PFSK-1 (cell line): ENCODE measurements around the gene CDYL.
A peak's percentile ranks its signal among the peaks of the same experiment; 100 is the strongest.

Experiments
- FOXP2 ChIP-seq: optimal IDR thresholded peaks from 2 replicates; pipeline ENCODE3; 2011; ENCODE audit warnings: borderline replicate concordance, control low read depth, inconsistent platforms; ENCODE audit not compliant: insufficient read depth; ENCODE audit errors: extremely low read length, extremely low read depth
- POLR2AphosphoS5 ChIP-seq: IDR thresholded peaks from 2 replicates; pipeline ENCODE4 v1.6.1; 2012; ENCODE audit warnings: low read depth, mild to moderate bottlenecking, control low read depth, low read length, moderate library complexity
- REST ChIP-seq, 2 experiments: IDR thresholded peaks; 2 replicates each; pipeline versions ENCODE4 v1.6.1 to v1.8.0; 2011 to 2012; ENCODE audit warnings: low read depth in 2 of 2, low read length in 2 of 2, control low read depth in 1 of 2, inconsistent platforms in 1 of 2, mild to moderate bottlenecking in 1 of 2, moderate library complexity in 1 of 2; ENCODE audit not compliant: insufficient read depth in 1 of 2
- SIN3A ChIP-seq: IDR thresholded peaks from 2 replicates; pipeline ENCODE4 v1.6.1; 2012; ENCODE audit warnings: mild to moderate bottlenecking, low read length, moderate library complexity, borderline replicate concordance; ENCODE audit not compliant: insufficient read depth
- TAF1 ChIP-seq: IDR thresholded peaks from 2 replicates; pipeline ENCODE4 v1.6.1; 2012; ENCODE audit warnings: low read length, control low read depth, borderline replicate concordance; ENCODE audit not compliant: insufficient read depth

CDYL gene

GRCh38 chr6:4940416-4940815, 164.2 kb downstream of the CDYL start:
- no peak for TF ChIP-seq TAF1
- TF ChIP-seq FOXP2: no peak
- no peak for TF ChIP-seq POLR2AphosphoS5
- TF ChIP-seq SIN3A: no peak
- TF ChIP-seq REST (IDR thresholded peaks at IDR 0.05; ENCODE audit: insufficient read depth in 1 of 2, low read depth in 2 of 2, low read length in 2 of 2): no peak

- TF ChIP-seq TAF1 (no peak), SIN3A (0 out of 2 replicates have a peak, but pooled peaks have one; percentile 87), FOXP2 (no peak), REST (IDR thresholded peaks at IDR 0.05; ENCODE audit: insufficient read depth in 1 of 2, low read depth in 2 of 2, low read length in 2 of 2) (0 out of 4 replicates have a peak, but pooled peaks of 1 of the 2 experiments have one; percentile 39), POLR2AphosphoS5 (no peak)
Measured at GRCh38 chr6:4941782-4942672, 165.8 kb downstream of the CDYL start.

DNA sequence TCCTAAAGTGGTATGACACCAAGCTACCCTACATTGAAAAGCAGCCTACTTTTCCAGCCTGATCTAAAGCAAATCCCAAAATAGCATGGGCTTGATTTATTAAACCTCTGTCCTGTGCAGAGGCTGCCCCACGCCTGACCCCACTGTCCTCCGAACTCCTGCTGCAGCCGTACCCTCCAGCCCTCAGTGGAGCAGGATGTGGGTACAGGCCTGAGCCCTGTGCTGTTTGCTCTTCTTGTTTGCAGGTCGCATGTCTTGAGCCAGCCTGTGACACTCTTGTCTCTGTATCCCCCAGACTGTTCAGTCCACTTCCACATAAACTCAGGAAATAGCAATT, 166.4 kb downstream of the CDYL start:
- TF ChIP-seq SIN3A (no peak), TAF1 (no peak), FOXP2 (peak; percentile 22)

- TF ChIP-seq TAF1 (no peak), REST (IDR thresholded peaks at IDR 0.05; ENCODE audit: insufficient read depth in 1 of 2, low read depth in 2 of 2, low read length in 2 of 2) (no peak), FOXP2 (no peak), POLR2AphosphoS5 (no peak), SIN3A (no peak)
Measured at GRCh38 chr6:4943716-4944115, 167.5 kb downstream of the CDYL start.

DNA sequence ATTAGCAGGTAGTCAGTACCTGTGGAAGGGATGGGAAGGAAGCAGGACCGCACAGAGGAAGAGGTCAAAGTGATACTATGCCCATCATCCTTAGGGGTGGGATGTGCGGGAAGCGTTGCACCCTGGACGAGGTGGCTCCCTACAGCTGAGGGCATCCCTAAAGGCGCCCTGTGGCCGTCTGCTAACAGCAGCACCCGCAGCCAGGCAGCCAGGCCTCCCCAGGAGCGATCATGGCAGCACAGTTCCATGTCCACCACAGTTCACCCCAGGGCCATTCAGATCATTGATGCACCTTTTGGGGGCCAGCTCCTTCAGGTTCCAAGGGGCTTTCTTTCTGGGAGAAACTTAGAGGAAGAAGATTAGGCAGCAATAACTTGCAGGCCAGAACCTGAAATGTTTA, 168.1 kb downstream of the CDYL start:
- no peak for TF ChIP-seq SIN3A
- no peak for TF ChIP-seq FOXP2
- TF ChIP-seq REST (IDR thresholded peaks at IDR 0.05; ENCODE audit: insufficient read depth in 1 of 2, low read depth in 2 of 2, low read length in 2 of 2): no peak
- TF ChIP-seq TAF1: no peak
- TF ChIP-seq POLR2AphosphoS5: no peak
